ENCODE results near the gene GPR39.

- TF ChIP-seq, protein P1, sequence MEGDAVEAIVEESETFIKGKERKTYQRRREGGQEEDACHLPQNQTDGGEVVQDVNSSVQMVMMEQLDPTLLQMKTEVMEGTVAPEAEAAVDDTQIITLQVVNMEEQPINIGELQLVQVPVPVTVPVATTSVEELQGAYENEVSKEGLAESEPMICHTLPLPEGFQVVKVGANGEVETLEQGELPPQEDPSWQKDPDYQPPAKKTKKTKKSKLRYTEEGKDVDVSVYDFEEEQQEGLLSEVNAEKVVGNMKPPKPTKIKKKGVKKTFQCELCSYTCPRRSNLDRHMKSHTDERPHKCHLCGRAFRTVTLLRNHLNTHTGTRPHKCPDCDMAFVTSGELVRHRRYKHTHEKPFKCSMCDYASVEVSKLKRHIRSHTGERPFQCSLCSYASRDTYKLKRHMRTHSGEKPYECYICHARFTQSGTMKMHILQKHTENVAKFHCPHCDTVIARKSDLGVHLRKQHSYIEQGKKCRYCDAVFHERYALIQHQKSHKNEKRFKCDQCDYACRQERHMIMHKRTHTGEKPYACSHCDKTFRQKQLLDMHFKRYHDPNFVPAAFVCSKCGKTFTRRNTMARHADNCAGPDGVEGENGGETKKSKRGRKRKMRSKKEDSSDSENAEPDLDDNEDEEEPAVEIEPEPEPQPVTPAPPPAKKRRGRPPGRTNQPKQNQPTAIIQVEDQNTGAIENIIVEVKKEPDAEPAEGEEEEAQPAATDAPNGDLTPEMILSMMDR (conservative IDR thresholded peaks at IDR 0.05) = no peak
- no peak for TF ChIP-seq ZFX (IDR thresholded peaks at IDR 0.05)
Measured at GRCh38 chr2:132420816-132421805, 4.5 kb downstream of the GPR39 start.

Data from C4-2B (cell line).